K562 (cell line): ENCODE results near the gene GABARAPL2. TPM values are rescaled to one million over a fixed set of nuclear protein-coding genes. Genes with fewer than 3 reads are reported as not detected.

Source experiments
- ARID3A ChIP-seq: IDR thresholded peaks from 2 replicates; pipeline ENCODE4 v1.6.1; 2012; ENCODE audit warnings: low read depth, low read length, improper control_type of control experiment, borderline replicate concordance
- CBFA2T3 ChIP-seq: fragments of 450-650 bp; IDR thresholded peaks from 2 replicates; pipeline ENCODE4 v1.6.1; 2017
- CBX8 ChIP-seq: fragments of 200-600 bp; sonication (generic); IDR thresholded peaks from 2 replicates; pipeline ENCODE4 v1.6.1; 2012; ENCODE audit warnings: borderline replicate concordance, mixed run types, low read depth, mild to moderate bottlenecking, moderate library complexity, mixed read lengths, low read length, control low read depth, inconsistent platforms; ENCODE audit not compliant: poor library complexity, severe bottlenecking; ENCODE audit errors: extremely low read depth
- CEBPB ChIP-seq: fragments of 450-650 bp; IDR thresholded peaks from 2 replicates; pipeline ENCODE4 v1.6.1; 2016; ENCODE audit warnings: missing genetic modification characterization, missing compliant biosample characterization
- CEBPG ChIP-seq, 3 experiments: fragments of 200-800 bp in 1 of 3; sonication (Bioruptor generic) in 1 of 3; sonication (generic) in 1 of 3; formaldehyde crosslinking in 1 of 3; IDR thresholded peaks in 2 of 3; conservative IDR thresholded peaks in 1 of 3; 2 replicates each; pipeline versions ENCODE4 v1.6.1 to v1.8.0; 2016 to 2022; ENCODE audit warnings: missing compliant biosample characterization in 2 of 3, missing genetic modification characterization in 2 of 3, mild to moderate bottlenecking in 1 of 3, missing genetic modification reagents in 1 of 3
- CHD1 ChIP-seq: fragments of 200-600 bp; sonication (generic); IDR thresholded peaks from one replicate; pipeline ENCODE4 v1.6.1; 2012; ENCODE audit warnings: mild to moderate bottlenecking, moderate library complexity, low read length, inconsistent platforms
- CTBP1 ChIP-seq: fragments of 450-650 bp; IDR thresholded peaks from 2 replicates; pipeline ENCODE4 v1.6.1; 2016; ENCODE audit warnings: borderline replicate concordance
- FOXA3 ChIP-seq, 2 experiments: fragments of 450-650 bp in 1 of 2; sonication (generic) in 1 of 2; formaldehyde crosslinking; IDR thresholded peaks in 1 of 2; conservative IDR thresholded peaks in 1 of 2; 2 replicates each; pipeline versions ENCODE4 v1.4.0 to v1.8.0; 2020 to 2022; ENCODE audit warnings: mild to moderate bottlenecking in 2 of 2, missing genetic modification reagents in 1 of 2
- GABPB1 ChIP-seq: sonication (generic); formaldehyde crosslinking; IDR thresholded peaks from 2 replicates; pipeline ENCODE4 v1.8.0; 2022; ENCODE audit warnings: mild to moderate bottlenecking, missing genetic modification reagents
- NCOA2 ChIP-seq, 2 experiments: fragments of 450-650 bp; IDR thresholded peaks; 2 replicates each; pipeline ENCODE4 v1.6.1; 2018; ENCODE audit warnings: mild to moderate bottlenecking in 2 of 2, moderate library complexity in 1 of 2; ENCODE audit not compliant: partially characterized antibody in 2 of 2
- RAD21 ChIP-seq, 2 experiments: fragments of 250-450 bp in 1 of 2; fragments of 450-650 bp in 1 of 2; sonication (Bioruptor Pico) in 1 of 2; formaldehyde crosslinking in 1 of 2; IDR thresholded peaks in 1 of 2; conservative IDR thresholded peaks in 1 of 2; 2 replicates each; pipeline versions ENCODE4 v1.4.0 to v1.8.0; 2020 to 2022; ENCODE audit warnings: mild to moderate bottlenecking in 2 of 2, moderate library complexity in 1 of 2
- SMARCA4 ChIP-seq: fragments of 450-650 bp; IDR thresholded peaks from 2 replicates; pipeline ENCODE4 v1.6.1; 2016
- TRIM24 ChIP-seq, 2 experiments: fragments of 450-650 bp; IDR thresholded peaks; 2 replicates each; pipeline ENCODE4 v1.6.1; 2016
- ZNF224 ChIP-seq: sonication (generic); formaldehyde crosslinking; IDR thresholded peaks from 2 replicates; pipeline ENCODE4 v1.8.0; 2022; ENCODE audit warnings: mild to moderate bottlenecking, missing genetic modification reagents
- polyA plus RNA-seq, 8 experiments: library from polyadenylated mRNA; depleted of rRNA in 4 of 8; stranded (reverse) in 5 of 8; unstranded in 3 of 8; fragments of >200 nt; fragmentation: Nextera tagmentation in 2 of 8; fragmentation: Illumina TruSeq in 1 of 8; extraction: Ambion mirVana in 2 of 8; extraction: Trizol in 1 of 8; gene quantifications; 2 replicates each; pipeline versions ENCODE4 v1.2.1 to v1.2.3, GENCODE V29; 2011 to 2014; ENCODE audit warnings: inconsistent platforms in 1 of 8, missing spikeins in 1 of 8
- total RNA-seq, 7 experiments: library from RNA; depleted of rRNA in 6 of 7; stranded (reverse); fragments of >200 nt in 6 of 7; fragmentation: Illumina TruSeq in 2 of 7; extraction: Trizol in 2 of 7; gene quantifications; 2 replicates each; pipeline versions ENCODE4 v1.2.1 to v1.2.3, GENCODE V29; 2011 to 2021; ENCODE audit warnings: low replicate concordance in 1 of 7
- TF ChIP-seq, protein P1 (sequence below), 2 experiments: fragments of 450-650 bp; formaldehyde crosslinking in 1 of 2; IDR thresholded peaks; 2 replicates each; pipeline versions ENCODE4 v1.4.0 to v1.6.1; 2014 to 2020; ENCODE audit warnings: mild to moderate bottlenecking in 2 of 2, borderline replicate concordance in 1 of 2, low read depth in 1 of 2
- TF ChIP-seq, protein P2 (sequence below): sonication (generic); formaldehyde crosslinking; IDR thresholded peaks from 2 replicates; pipeline ENCODE4 v1.9.0; 2022; ENCODE audit warnings: mild to moderate bottlenecking, missing genetic modification reagents

Gene GABARAPL2
- total and polyA plus RNA-seq, 9 of the 15 experiments (the other 6 are each of a cell fraction or from before 2014, with no cell fraction given), result 42.1 to 288 (median 91.8) TPM

- TF ChIP-seq, protein P1, sequence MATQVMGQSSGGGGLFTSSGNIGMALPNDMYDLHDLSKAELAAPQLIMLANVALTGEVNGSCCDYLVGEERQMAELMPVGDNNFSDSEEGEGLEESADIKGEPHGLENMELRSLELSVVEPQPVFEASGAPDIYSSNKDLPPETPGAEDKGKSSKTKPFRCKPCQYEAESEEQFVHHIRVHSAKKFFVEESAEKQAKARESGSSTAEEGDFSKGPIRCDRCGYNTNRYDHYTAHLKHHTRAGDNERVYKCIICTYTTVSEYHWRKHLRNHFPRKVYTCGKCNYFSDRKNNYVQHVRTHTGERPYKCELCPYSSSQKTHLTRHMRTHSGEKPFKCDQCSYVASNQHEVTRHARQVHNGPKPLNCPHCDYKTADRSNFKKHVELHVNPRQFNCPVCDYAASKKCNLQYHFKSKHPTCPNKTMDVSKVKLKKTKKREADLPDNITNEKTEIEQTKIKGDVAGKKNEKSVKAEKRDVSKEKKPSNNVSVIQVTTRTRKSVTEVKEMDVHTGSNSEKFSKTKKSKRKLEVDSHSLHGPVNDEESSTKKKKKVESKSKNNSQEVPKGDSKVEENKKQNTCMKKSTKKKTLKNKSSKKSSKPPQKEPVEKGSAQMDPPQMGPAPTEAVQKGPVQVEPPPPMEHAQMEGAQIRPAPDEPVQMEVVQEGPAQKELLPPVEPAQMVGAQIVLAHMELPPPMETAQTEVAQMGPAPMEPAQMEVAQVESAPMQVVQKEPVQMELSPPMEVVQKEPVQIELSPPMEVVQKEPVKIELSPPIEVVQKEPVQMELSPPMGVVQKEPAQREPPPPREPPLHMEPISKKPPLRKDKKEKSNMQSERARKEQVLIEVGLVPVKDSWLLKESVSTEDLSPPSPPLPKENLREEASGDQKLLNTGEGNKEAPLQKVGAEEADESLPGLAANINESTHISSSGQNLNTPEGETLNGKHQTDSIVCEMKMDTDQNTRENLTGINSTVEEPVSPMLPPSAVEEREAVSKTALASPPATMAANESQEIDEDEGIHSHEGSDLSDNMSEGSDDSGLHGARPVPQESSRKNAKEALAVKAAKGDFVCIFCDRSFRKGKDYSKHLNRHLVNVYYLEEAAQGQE (IDR thresholded peaks at IDR 0.05; ENCODE audit: borderline replicate concordance), result peak; percentile 14; the same call in 1 of the 2 replicates
- TF ChIP-seq, protein P1 (CRISPR knock-in tag; IDR thresholded peaks at IDR 0.05; ENCODE audit: low read depth), result no peak
- TF ChIP-seq CTBP1 (peak; percentile 32; the same call in 1 of the 2 replicates), FOXA3 (CRISPR knock-in tag; conservative IDR thresholded peaks at IDR 0.05 in 1 of 2, IDR thresholded peaks at IDR 0.05 in 1 of 2) (peak in 1 of 2 experiments; percentile 84; a peak in 2 of 4 replicates), CHD1 (no peak), GABPB1 (CRISPR knock-in tag) (no peak), CBX8 (no peak), RAD21 (CRISPR knock-in tag; conservative IDR thresholded peaks at IDR 0.05 in 1 of 2, IDR thresholded peaks at IDR 0.05 in 1 of 2) (peak in 1 of 2 experiments; percentile 11; a peak in 1 of 4 replicates), ARID3A (0 out of 2 replicates have a peak, but pooled peaks have one; percentile 30), ZNF224 (CRISPR knock-in tag) (no peak), TRIM24 (IDR thresholded peaks at IDR 0.05) (peak; percentile 85 to 90), CEBPB (tag) (peak; percentile 97), NCOA2 (IDR thresholded peaks at IDR 0.05; ENCODE audit: partially characterized antibody in 2 of 2) (peak; percentile 17 to 65), CBFA2T3 (peak; percentile 90), CEBPG (CRISPR knock-in tag; IDR thresholded peaks at IDR 0.05) (peak; percentile 79), CEBPG (tag; conservative IDR thresholded peaks at IDR 0.05 in 1 of 2, IDR thresholded peaks at IDR 0.05 in 1 of 2) (peak; percentile 84 to 97), SMARCA4 (peak; percentile 97)
- TF ChIP-seq, protein P2, sequence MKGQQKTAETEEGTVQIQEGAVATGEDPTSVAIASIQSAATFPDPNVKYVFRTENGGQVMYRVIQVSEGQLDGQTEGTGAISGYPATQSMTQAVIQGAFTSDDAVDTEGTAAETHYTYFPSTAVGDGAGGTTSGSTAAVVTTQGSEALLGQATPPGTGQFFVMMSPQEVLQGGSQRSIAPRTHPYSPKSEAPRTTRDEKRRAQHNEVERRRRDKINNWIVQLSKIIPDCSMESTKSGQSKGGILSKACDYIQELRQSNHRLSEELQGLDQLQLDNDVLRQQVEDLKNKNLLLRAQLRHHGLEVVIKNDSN, result no peak
Observed at GRCh38 chr16:75624921-75625334, 58.7 kb downstream of the GABARAPL2 start (continued).
